Mucosa of stomach (tissue), 1 donor: ENCODE data around the gene SEC11A.

ENCODE experiments used
- H3K27me3 ChIP-seq: one replicate; pipeline ENCODE4 v1.7.0; 2013; ENCODE audit warnings: mild to moderate bottlenecking, low read length; ENCODE audit not compliant: control insufficient read depth, insufficient read depth
- H3K36me3 ChIP-seq: one replicate; pipeline ENCODE4 v1.7.0; 2013; ENCODE audit warnings: low read length; ENCODE audit not compliant: control insufficient read depth, insufficient read depth
- H3K4me1 ChIP-seq: one replicate; pipeline ENCODE4 v1.7.0; 2013; ENCODE audit warnings: mild to moderate bottlenecking, low read length; ENCODE audit not compliant: control insufficient read depth, insufficient read depth
- H3K4me3 ChIP-seq: one replicate; pipeline ENCODE4 v1.7.0; 2013; ENCODE audit warnings: low read length
- H3K9ac ChIP-seq: one replicate; pipeline ENCODE4 v1.7.0; 2013; ENCODE audit warnings: mild to moderate bottlenecking, low read length, moderate library complexity
- H3K9me3 ChIP-seq: one replicate; pipeline ENCODE4 v1.7.0; 2013; ENCODE audit warnings: mild to moderate bottlenecking, low read length, moderate library complexity; ENCODE audit not compliant: control insufficient read depth
- donor health status: Pancreatic carcinoma.

The SEC11A gene

GRCh38 chr15:84624359-84624758, 91.6 kb downstream of the SEC11A start:
- H3K36me3 ChIP-seq: peaks cover 5% of the 10 kb centered on the region
- no peaks in the 10 kb centered on the region for H3K27me3 ChIP-seq

GRCh38 chr15:84621358-84621979, 94.5 kb downstream of the SEC11A start:
- Histone ChIP-seq H3K36me3 (peaks cover 5% of the 10 kb centered on the region), H3K27me3 (no peaks in the 10 kb centered on the region), H3K9me3 (peaks cover 17% of the 10 kb centered on the region), H3K9ac (no peak overlapping the region), H3K4me3 (no peak overlapping the region), H3K4me1 (peaks cover 4% of the 10 kb centered on the region)

More at GRCh38 chr15:84624359-84624758, 91.6 kb downstream of the SEC11A start:
- no peak overlapping the region for H3K9ac ChIP-seq
- H3K4me3 ChIP-seq: no peak overlapping the region
- H3K4me1 ChIP-seq: no peaks in the 10 kb centered on the region
- H3K9me3 ChIP-seq: peaks cover 17% of the 10 kb centered on the region

- no peak overlapping the region for H3K9ac ChIP-seq
- H3K36me3 ChIP-seq: peaks cover 5% of the 10 kb centered on the region
- no peaks in the 10 kb centered on the region for H3K27me3 ChIP-seq
These were observed 95.3 kb downstream of the SEC11A start for GRCh38 chr15:84620626-84621025.

More at GRCh38 chr15:84620626-84621025, 95.3 kb downstream of the SEC11A start:
- H3K4me1 ChIP-seq: peaks cover 4% of the 10 kb centered on the region
- H3K4me3 ChIP-seq: no peak overlapping the region
- peaks cover 17% of the 10 kb centered on the region for H3K9me3 ChIP-seq
